ENCODE data around the gene SIK2. TPM values are rescaled to one million over a fixed set of nuclear protein-coding genes. Genes with fewer than 3 reads are reported as not detected.

The SIK2 gene
- 6.6 and 8.3 TPM in 2 replicates for total RNA-seq

DNA sequence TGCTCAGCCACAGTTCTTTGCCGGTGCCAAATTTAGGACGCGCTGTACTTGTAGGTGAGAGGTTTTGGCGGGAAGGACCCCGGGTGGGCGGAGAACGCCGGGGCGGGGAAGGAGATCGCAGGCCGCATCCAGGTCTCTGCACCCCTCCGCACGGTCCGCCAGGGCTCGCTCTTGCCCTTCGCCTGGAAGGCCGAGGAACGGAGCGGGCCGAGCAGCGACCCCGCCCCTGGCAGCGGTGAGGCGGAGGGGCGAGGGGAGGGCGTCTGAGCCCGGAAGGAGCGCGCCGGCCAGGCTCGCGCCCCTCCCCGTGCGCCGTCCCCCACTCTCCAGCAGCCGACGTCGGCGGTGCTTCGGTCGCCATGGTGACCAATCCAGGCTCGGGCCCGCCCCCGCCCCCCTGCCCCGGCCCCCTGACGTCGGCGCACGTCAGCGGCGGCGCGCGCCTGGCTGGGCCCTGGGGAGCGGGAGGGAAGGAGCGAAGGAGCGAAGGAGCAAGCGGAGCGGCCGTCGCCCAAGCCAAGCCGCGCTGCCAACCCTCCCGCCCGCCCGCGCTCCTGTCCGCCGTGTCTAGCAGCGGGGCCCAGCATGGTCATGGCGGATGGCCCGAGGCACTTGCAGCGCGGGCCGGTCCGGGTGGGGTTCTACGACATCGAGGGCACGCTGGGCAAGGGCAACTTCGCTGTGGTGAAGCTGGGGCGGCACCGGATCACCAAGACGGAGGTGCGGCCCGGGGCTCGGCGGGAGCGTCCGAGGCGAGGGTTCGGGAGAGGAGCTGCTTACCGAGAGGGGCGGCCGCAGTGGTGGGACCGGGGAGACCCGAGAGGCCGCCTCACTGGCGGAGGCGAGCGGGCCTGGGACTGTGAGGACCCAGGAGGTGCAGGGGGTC lies at the start of gene SIK2:
TSS of gene SIK2 (plus strand) at position 471 of the 886 bp plus-strand sequence. CDS start at position 586, 115 bp downstream.

DNA sequence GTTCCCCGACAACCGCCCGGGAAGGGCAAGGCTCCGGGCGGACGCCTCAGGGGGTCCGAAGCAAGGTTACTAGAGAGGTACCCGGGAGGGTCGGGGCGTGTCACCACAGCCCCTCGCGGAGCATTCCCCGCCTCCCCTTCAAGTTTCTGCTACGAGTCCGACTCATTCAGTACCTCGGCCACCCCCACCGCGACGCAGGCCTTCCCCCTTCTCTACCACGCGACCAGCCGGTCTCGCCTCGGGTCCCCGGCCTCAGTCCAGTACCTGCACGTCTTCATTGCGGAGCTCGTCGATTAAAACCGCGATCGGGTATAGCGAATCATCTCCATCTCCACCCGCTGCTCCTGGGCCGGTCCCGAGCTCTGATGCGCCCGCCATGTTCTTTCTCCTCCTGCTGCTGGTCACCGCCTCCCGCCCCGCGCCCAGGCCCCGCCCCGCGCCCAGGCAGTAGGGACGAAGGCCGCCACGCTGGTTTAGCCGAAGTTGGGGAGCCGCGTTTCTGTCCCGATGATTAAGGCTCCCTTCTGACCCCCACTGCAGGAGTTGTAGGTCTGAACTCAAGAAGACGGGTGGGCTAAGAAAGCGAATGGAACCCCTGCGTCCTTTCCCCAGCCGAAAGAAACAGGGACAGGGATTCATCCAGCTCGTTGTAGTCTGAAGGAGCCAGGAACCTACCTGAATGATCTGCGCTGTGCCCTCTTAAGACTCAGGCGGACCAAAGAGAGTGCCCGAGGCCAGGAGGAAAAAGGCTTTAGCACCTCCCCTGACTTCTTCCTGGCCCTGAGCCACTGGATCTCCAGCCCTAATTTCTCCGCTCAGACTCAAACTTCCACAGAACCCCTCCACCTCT lies 164.0 kb downstream of the SIK2 start, which contains the start of gene PPP2R1B:
TSS of gene PPP2R1B (minus strand) at position 406 of the 850 bp plus-strand sequence. CDS start at position 378, 28 bp downstream.

Other genes with a start within 250 kb of the SIK2 start
- gene POU2AF1, start 223.2 kb upstream of the SIK2 start, total RNA-seq = not detected in 2 replicates
- not detected in 2 replicates for gene BTG4, start 90.1 kb upstream of the SIK2 start, total RNA-seq
- gene HOATZ, start 87.7 kb upstream of the SIK2 start, total RNA-seq = not detected in 2 replicates
- 9.4 and 27.1 TPM in 2 replicates for gene LAYN, start 61.7 kb upstream of the SIK2 start, total RNA-seq
- gene PPP2R1B, start 163.9 kb downstream of the SIK2 start, total RNA-seq = 22.9 and 33.2 TPM in 2 replicates